Stimulated activated naive CD8-positive, alpha-beta T cell treated with anti-CD3 and anti-CD28 coated beads, Interleukin-15, Interleukin-2, amounts not matched to agents 100 ng/mL and 50 ng/mL, for 24 hours (primary cell): Measurements from ENCODE around the gene TMEM117.

Experiments used
- H3K27ac Mint-ChIP-seq: one replicate; pipeline ENCODE4 v1.8.0; 2021; ENCODE audit warnings: mild to moderate bottlenecking, mixed read lengths
- H3K27me3 Mint-ChIP-seq: one replicate; pipeline ENCODE4 v1.8.0; 2021; ENCODE audit warnings: mixed read lengths
- H3K36me3 Mint-ChIP-seq: one replicate; pipeline ENCODE4 v1.8.0; 2021; ENCODE audit warnings: low read depth, mixed read lengths
- H3K4me1 Mint-ChIP-seq: one replicate; pipeline ENCODE4 v1.8.0; 2021; ENCODE audit warnings: low read depth, mixed read lengths
- H3K4me3 Mint-ChIP-seq: one replicate; pipeline ENCODE4 v1.8.0; 2021; ENCODE audit warnings: mild to moderate bottlenecking, mixed read lengths
- H3K9me3 Mint-ChIP-seq: one replicate; pipeline ENCODE4 v1.8.0; 2021; ENCODE audit warnings: mixed read lengths

The TMEM117 gene

GRCh38 chr12:43980627-43981191, 144.8 kb downstream of the TMEM117 start:
- peaks cover 12% of the 10 kb centered on the region for H3K36me3 Mint-ChIP-seq
- no peak overlapping the region for H3K27ac Mint-ChIP-seq
- peaks cover 10% of the 10 kb centered on the region for H3K9me3 Mint-ChIP-seq
- no peaks in the 10 kb centered on the region for H3K27me3 Mint-ChIP-seq
- no peaks in the 10 kb centered on the region for H3K4me1 Mint-ChIP-seq
- H3K4me3 Mint-ChIP-seq: no peak overlapping the region

GRCh38 chr12:43981726-43982125, 145.8 kb downstream of the TMEM117 start:
- no peaks in the 10 kb centered on the region for H3K27me3 Mint-ChIP-seq
- peaks cover 10% of the 10 kb centered on the region for H3K9me3 Mint-ChIP-seq
- peaks cover 10% of the 10 kb centered on the region for H3K36me3 Mint-ChIP-seq
- peak overlapping the region; percentile 43 for H3K27ac Mint-ChIP-seq
- H3K4me3 Mint-ChIP-seq: no peak overlapping the region
- H3K4me1 Mint-ChIP-seq: no peaks in the 10 kb centered on the region

GRCh38 chr12:43982544-43982943, 146.7 kb downstream of the TMEM117 start:
- Mint-ChIP-seq H3K4me1 (no peaks in the 10 kb centered on the region), H3K27me3 (no peaks in the 10 kb centered on the region), H3K9me3 (peaks cover 9% of the 10 kb centered on the region), H3K27ac (no peak overlapping the region), H3K36me3 (peaks cover 6% of the 10 kb centered on the region), H3K4me3 (no peak overlapping the region)

GRCh38 chr12:43988838-43989560, 153.1 kb downstream of the TMEM117 start:
- Mint-ChIP-seq H3K4me1 (peaks cover 8% of the 10 kb centered on the region), H3K27ac (no peak overlapping the region), H3K4me3 (no peak overlapping the region), H3K27me3 (no peaks in the 10 kb centered on the region), H3K36me3 (no peaks in the 10 kb centered on the region), H3K9me3 (no peaks in the 10 kb centered on the region)

DNA sequence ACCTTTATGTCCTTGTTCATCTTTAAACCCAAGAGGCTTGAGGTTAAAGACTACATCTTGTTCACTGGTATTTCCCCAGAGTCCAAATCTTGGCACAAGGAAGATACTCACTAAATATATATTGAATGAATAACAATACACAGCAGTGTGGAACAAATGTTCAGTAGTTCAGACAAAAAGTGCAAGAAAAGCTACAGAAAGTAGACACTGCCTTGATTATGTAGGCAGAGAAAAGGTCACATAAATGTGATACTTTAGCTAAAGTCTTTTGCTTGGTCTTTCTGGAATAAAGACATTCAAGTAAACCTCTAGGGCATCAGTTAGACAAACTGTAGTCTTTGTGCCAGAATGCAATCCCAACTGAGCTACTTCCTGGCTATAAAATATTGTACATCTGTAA, 157.0 kb downstream of the TMEM117 start:
- Mint-ChIP-seq H3K4me3 (no peak overlapping the region), H3K27me3 (no peaks in the 10 kb centered on the region), H3K4me1 (peaks cover 8% of the 10 kb centered on the region), H3K36me3 (no peaks in the 10 kb centered on the region), H3K9me3 (no peaks in the 10 kb centered on the region), H3K27ac (no peak overlapping the region)

DNA sequence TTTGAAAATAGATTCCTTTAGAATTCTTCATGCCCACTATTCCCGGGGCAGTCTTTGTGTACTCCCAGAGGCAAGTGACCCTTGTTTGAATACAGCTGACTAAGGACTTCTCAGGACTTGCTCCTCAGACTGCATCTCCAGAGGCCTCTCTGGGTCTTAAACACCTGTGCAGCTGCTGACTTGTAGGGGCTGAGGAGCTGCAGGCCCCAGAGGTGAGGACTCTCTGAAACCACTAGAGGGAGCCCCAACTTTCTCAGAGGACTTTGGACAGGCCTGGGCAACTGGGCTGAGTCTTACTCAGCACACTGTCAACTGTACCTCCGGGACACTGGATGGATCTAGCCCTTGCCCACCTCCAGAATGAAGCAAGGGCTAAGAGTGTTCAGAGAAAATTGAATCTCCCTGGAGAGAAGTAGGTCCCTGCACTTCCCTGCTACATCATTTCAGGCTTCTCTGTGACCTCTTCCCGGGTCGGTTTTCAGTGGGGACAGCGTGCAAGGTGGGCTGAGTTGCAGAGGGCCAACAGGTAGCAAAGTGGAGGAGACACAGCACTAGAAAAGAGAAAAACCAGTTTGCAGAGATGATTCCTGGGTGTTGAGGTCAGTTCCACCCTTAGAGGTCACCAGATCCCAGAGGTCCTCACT, 164.6 kb downstream of the TMEM117 start:
- peaks cover 2% of the 10 kb centered on the region for H3K9me3 Mint-ChIP-seq
- no peaks in the 10 kb centered on the region for H3K4me1 Mint-ChIP-seq
- H3K27me3 Mint-ChIP-seq: no peaks in the 10 kb centered on the region
- no peak overlapping the region for H3K27ac Mint-ChIP-seq
- H3K4me3 Mint-ChIP-seq: no peak overlapping the region
- H3K36me3 Mint-ChIP-seq: peaks cover 3% of the 10 kb centered on the region

DNA sequence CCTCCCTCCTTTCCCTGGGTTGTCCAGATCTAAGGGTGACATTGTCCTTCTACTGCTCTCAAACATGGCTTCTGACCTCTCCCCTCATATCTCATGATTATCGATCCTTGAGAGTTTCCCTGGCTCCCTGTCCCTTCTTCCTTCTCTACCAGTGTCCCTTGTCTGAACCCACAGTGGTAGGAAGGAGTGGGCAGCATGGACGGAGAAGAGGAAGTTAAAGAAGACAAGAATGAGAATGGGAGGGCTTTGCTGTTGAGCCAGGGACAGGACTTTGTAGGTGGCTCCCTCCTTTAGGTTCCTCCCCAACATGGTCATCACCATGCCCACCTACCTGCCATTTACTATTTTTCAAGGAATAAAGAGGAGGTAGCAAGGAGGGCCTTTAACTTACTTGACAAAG, 166.7 kb downstream of the TMEM117 start:
- H3K27me3 Mint-ChIP-seq: no peaks in the 10 kb centered on the region
- no peak overlapping the region for H3K27ac Mint-ChIP-seq
- H3K9me3 Mint-ChIP-seq: peaks cover 8% of the 10 kb centered on the region
- no peak overlapping the region for H3K4me3 Mint-ChIP-seq
- H3K36me3 Mint-ChIP-seq: peaks cover 10% of the 10 kb centered on the region
- no peaks in the 10 kb centered on the region for H3K4me1 Mint-ChIP-seq

GRCh38 chr12:44003721-44004120, 167.8 kb downstream of the TMEM117 start:
- Mint-ChIP-seq H3K36me3 (peaks cover 21% of the 10 kb centered on the region), H3K9me3 (peaks cover 18% of the 10 kb centered on the region), H3K4me1 (no peaks in the 10 kb centered on the region), H3K4me3 (no peak overlapping the region), H3K27ac (no peak overlapping the region), H3K27me3 (no peaks in the 10 kb centered on the region)

DNA sequence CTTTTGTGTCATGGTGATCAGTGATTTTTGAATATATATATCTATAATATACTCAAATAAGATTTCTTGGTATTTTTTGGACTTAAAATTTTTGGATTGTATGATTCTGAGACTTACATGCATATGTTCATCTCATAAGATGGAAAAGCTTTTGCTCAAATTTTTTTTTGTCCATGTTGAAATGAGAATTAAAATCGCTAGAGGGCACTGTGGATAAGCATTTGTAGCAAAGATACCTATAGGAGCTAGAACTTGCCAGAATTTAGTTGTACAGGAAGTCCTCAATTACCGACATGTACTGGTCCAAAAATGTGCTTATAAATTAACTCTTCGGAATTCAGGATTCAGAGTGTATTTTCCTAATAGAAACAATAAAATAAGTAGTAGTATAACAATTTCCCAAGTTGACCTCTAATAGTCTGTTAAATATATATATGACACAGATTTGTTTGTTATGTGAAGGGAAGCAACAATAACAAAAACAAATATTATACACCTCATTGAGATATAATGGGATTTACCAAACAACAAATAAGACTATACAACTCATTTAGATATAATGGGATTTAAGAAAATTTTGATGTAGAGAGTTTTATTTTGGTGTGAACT, 179.6 kb downstream of the TMEM117 start:
- Mint-ChIP-seq H3K27ac (no peak overlapping the region), H3K36me3 (no peaks in the 10 kb centered on the region), H3K4me1 (no peaks in the 10 kb centered on the region)

DNA sequence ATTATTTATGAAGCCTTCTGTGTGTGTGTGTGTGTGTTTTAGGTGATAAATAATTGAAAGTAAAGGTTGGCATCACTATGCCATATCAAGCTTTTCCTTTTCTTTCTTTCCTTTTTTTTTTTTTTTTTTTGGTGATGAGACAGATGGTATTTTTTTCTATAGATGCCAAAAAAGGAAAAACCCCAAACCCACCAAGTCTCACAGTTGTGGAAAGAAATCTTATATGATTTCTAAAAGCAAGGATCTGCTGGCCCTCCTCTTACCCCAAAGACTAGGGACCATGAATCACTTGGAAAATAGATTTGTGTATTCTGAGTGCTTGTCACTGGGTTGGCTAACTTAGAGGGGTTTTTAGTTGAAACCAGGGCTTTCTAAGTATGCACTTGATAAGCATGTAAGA, 181.3 kb downstream of the TMEM117 start:
- no peak overlapping the region for H3K4me3 Mint-ChIP-seq
- no peaks in the 10 kb centered on the region for H3K27me3 Mint-ChIP-seq
- no peaks in the 10 kb centered on the region for H3K9me3 Mint-ChIP-seq
- H3K4me1 Mint-ChIP-seq: no peaks in the 10 kb centered on the region
- no peak overlapping the region for H3K27ac Mint-ChIP-seq
- no peaks in the 10 kb centered on the region for H3K36me3 Mint-ChIP-seq

More for the DNA sequence above, 179.6 kb downstream of the TMEM117 start:
- no peaks in the 10 kb centered on the region for H3K9me3 Mint-ChIP-seq
- H3K4me3 Mint-ChIP-seq: no peak overlapping the region
- no peaks in the 10 kb centered on the region for H3K27me3 Mint-ChIP-seq

GRCh38 chr12:44019118-44019517, 183.2 kb downstream of the TMEM117 start:
- Mint-ChIP-seq H3K9me3 (no peaks in the 10 kb centered on the region), H3K36me3 (no peaks in the 10 kb centered on the region), H3K27ac (no peak overlapping the region), H3K4me3 (no peak overlapping the region), H3K4me1 (no peaks in the 10 kb centered on the region), H3K27me3 (no peaks in the 10 kb centered on the region)

DNA sequence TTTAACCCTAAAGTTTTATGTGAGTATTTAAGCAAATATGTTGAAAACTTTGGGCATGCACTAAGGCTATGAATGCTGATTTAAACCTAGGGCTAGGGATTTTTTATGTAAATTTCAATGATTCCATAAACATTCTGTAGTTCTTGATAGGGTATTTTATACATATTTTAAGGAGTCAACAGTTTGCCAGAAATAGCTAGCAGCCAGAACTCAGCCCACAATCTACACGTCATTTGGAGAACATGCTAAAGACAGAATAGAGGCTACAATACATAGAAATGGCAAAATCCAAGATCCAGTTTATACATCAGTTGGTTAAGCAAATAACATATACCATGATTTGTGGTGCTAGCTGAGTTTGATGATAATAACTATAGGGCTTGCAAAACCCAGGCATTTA, 184.7 kb downstream of the TMEM117 start:
- no peak overlapping the region for H3K4me3 Mint-ChIP-seq
- no peak overlapping the region for H3K27ac Mint-ChIP-seq
- H3K27me3 Mint-ChIP-seq: no peaks in the 10 kb centered on the region
- H3K4me1 Mint-ChIP-seq: no peaks in the 10 kb centered on the region
- no peaks in the 10 kb centered on the region for H3K9me3 Mint-ChIP-seq
- H3K36me3 Mint-ChIP-seq: no peaks in the 10 kb centered on the region

DNA sequence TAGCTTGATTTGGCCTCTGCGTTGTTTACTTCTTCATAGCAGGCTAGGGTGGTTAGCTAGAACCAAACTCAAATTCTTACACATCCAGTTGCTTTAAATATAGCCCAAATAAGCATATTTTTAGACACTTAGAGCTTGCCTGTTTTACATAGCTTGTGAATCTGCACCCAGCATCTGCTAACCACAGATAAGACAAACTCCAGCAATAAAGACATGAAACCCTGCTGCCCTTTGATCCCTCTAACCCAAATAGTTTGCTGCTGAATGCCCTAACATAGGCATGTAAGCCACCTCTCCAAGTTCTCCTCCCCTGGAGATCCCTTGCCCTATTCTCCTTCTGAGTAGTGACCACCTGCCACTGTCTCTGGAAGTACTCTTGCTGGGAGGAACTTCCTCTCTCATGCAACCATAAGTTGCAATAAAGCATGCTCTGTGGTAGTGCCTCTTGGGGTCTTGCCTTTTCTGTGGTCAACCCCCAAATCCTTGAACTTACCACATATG, 185.6 kb downstream of the TMEM117 start:
- H3K4me3 Mint-ChIP-seq: no peak overlapping the region
- H3K27me3 Mint-ChIP-seq: no peaks in the 10 kb centered on the region
- no peaks in the 10 kb centered on the region for H3K9me3 Mint-ChIP-seq
- H3K27ac Mint-ChIP-seq: no peak overlapping the region
- no peaks in the 10 kb centered on the region for H3K4me1 Mint-ChIP-seq
- H3K36me3 Mint-ChIP-seq: no peaks in the 10 kb centered on the region

DNA sequence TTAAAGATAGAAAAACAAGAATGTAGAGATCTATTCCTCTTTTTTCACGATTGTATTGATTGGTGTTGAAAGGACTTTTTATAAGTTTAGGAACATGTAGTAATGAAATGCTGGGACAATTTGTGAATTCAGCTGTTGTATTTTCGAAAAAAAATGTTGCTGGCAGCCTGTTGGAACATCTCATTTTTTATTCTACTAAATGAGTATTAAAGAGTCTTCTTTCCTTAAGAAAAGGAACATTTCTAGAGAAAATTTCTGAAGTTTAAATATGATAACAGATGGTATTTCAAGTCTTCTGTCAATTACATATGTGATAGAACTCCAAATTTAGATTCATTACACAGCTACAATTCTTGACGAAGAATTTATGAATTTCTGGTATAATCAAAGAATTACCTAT, 189.6 kb downstream of the TMEM117 start:
- H3K4me1 Mint-ChIP-seq: no peaks in the 10 kb centered on the region

DNA sequence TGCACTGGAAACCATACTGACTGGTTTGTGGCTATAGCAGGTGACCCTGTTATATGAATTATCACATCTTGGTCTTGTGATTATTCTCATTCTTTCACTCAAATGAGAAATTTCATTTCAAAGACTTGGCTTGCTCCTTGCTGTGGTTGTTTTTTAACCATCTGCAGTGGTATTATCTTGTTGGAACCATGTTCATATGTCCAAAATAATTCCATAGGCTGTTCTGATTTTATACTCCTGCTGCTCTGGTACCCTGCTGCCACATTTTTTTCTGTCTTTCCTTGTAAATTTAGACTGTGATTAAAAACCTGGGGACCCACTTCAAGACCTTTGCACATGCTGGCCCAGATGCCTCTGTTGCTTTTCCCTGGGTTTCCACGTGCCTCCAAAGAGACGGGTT, 190.2 kb downstream of the TMEM117 start:
- no peak overlapping the region for H3K4me3 Mint-ChIP-seq
- no peaks in the 10 kb centered on the region for H3K36me3 Mint-ChIP-seq
- no peaks in the 10 kb centered on the region for H3K4me1 Mint-ChIP-seq
- no peaks in the 10 kb centered on the region for H3K27me3 Mint-ChIP-seq
- H3K27ac Mint-ChIP-seq: no peak overlapping the region
- peaks cover 8% of the 10 kb centered on the region for H3K9me3 Mint-ChIP-seq

More for the DNA sequence above, 189.6 kb downstream of the TMEM117 start:
- H3K27me3 Mint-ChIP-seq: no peaks in the 10 kb centered on the region
- no peaks in the 10 kb centered on the region for H3K36me3 Mint-ChIP-seq
- no peak overlapping the region for H3K4me3 Mint-ChIP-seq
- H3K27ac Mint-ChIP-seq: no peak overlapping the region
- peaks cover 8% of the 10 kb centered on the region for H3K9me3 Mint-ChIP-seq
